Measurements from ENCODE around the gene KIAA0232. TPM values are rescaled to one million over a fixed set of nuclear protein-coding genes. Genes with fewer than 3 reads are reported as not detected.
A peak's percentile ranks its signal among the peaks of the same experiment; 100 is the strongest.

The KIAA0232 gene
- total and polyA plus RNA-seq, 9 of the 15 experiments (the other 6 are each of a cell fraction or from before 2014, with no cell fraction given) = 3.5 to 17.4 (median 13.0) TPM

DNA sequence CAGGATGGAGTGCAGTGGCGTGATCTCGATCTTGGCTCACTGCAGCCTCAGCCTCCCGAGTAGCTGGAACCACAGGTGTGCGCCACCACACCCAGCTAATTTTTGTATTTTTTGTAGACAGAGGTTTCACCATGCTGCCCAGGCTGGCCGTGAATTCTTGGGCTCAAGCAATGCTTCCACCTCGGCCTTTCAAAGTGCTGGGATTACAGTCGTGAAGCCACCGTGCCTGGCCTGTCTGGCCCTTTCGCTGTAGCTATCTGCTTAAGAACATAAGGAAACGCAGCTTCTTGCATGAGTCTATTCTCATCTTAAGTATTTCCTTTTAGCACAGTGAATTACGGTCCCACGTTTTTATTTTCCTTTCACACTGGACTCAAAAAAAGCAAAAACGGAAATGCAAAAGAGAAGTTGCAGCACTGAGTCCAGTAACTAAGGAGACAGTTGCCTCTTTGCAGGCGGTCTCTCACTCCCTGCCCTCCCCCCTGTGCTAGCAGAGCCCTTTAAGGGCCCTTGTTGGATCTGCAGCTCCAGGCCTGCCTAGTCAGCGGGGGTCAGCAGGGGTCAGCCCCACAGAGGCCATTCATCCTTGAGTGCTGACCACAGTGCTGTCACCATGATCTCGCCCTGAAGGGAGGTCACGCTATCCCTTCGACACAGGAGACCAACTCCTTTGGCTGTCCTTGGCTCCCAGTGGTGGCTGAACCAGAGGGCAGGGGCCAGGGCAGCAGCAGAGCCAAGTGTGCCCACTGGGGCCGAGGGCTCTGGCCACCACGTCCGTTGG lies 105.3 kb downstream of the KIAA0232 start (continued):
- TF ChIP-seq, protein P1, sequence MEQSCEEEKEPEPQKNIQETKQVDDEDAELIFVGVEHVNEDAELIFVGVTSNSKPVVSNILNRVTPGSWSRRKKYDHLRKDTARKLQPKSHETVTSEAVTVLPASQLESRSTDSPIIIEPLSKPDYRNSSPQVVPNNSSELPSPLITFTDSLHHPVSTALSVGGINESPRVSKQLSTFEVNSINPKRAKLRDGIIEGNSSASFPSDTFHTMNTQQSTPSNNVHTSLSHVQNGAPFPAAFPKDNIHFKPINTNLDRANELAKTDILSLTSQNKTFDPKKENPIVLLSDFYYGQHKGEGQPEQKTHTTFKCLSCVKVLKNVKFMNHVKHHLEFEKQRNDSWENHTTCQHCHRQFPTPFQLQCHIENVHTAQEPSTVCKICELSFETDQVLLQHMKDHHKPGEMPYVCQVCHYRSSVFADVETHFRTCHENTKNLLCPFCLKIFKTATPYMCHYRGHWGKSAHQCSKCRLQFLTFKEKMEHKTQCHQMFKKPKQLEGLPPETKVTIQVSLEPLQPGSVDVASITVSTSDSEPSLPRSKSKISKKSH (CRISPR knock-in tag; IDR thresholded peaks at IDR 0.05) = no peak
- TF ChIP-seq CBX3 (IDR thresholded peaks at IDR 0.05; ENCODE audit: borderline replicate concordance in 1 of 2, low read length in 2 of 2) (peak in 1 of 2 experiments; percentile 28; a peak in 1 of 3 replicates), NRF1 (conservative IDR thresholded peaks at IDR 0.05 in 1 of 2, IDR thresholded peaks at IDR 0.05 in 1 of 2) (no peak), KDM1A (IDR thresholded peaks at IDR 0.05) (peak in 1 of 2 experiments; percentile 17; a peak in 2 of 4 replicates), HNRNPL (IDR thresholded peaks at IDR 0.05; ENCODE audit: low read depth, low read length) (no peak), PCBP2 (IDR thresholded peaks at IDR 0.05; ENCODE audit: low read depth, low read length, poor library complexity, severe bottlenecking) (no peak)
- TF ChIP-seq, protein P2, sequence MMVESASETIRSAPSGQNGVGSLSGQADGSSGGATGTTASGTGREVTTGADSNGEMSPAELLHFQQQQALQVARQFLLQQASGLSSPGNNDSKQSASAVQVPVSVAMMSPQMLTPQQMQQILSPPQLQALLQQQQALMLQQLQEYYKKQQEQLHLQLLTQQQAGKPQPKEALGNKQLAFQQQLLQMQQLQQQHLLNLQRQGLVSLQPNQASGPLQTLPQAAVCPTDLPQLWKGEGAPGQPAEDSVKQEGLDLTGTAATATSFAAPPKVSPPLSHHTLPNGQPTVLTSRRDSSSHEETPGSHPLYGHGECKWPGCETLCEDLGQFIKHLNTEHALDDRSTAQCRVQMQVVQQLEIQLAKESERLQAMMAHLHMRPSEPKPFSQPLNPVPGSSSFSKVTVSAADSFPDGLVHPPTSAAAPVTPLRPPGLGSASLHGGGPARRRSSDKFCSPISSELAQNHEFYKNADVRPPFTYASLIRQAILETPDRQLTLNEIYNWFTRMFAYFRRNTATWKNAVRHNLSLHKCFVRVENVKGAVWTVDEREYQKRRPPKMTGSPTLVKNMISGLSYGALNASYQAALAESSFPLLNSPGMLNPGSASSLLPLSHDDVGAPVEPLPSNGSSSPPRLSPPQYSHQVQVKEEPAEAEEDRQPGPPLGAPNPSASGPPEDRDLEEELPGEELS (CRISPR knock-in tag; IDR thresholded peaks at IDR 0.05; ENCODE audit: borderline replicate concordance) = no peak

Data from K562 (cell line).